NCI-H1105 (cell line): ENCODE data around the gene TP63.

ENCODE experiments used
- DNase-seq: peaks from one replicate; lab custom pipeline; 2025; lab: John Stamatoyannopoulos, UW

TP63 gene

GRCh38 chr3:189776149-189776824, 145.1 kb downstream of the TP63 start:
- DNase-seq = no peak

GRCh38 chr3:189778340-189778950, 147.3 kb downstream of the TP63 start:
- no peak for DNase-seq

GRCh38 chr3:189779166-189779565, 148.0 kb downstream of the TP63 start:
- DNase-seq = no peak

- DNase-seq = no peak
These were observed 149.5 kb downstream of the TP63 start for GRCh38 chr3:189780546-189781270.

- DNase-seq = no peak
These were observed 150.2 kb downstream of the TP63 start for GRCh38 chr3:189781415-189781814.

- no peak for DNase-seq
These were observed 155.4 kb downstream of the TP63 start for GRCh38 chr3:189786479-189787064.

- DNase-seq = no peak
These were observed 156.0 kb downstream of the TP63 start for GRCh38 chr3:189787191-189787590.

GRCh38 chr3:189787632-189788031, 156.4 kb downstream of the TP63 start:
- DNase-seq = no peak

- DNase-seq = no peak
These were observed 158.2 kb downstream of the TP63 start for GRCh38 chr3:189789432-189789831.

GRCh38 chr3:189790658-189791057, 159.5 kb downstream of the TP63 start:
- no peak for DNase-seq

GRCh38 chr3:189792046-189792929, 161.1 kb downstream of the TP63 start:
- no peak for DNase-seq

GRCh38 chr3:189794518-189794917, 163.3 kb downstream of the TP63 start:
- DNase-seq = no peak

GRCh38 chr3:189797103-189797750, 166.0 kb downstream of the TP63 start:
- DNase-seq = no peak

GRCh38 chr3:189799366-189799765, 168.2 kb downstream of the TP63 start:
- DNase-seq = no peak

- DNase-seq = no peak
These were observed 169.2 kb downstream of the TP63 start for GRCh38 chr3:189800436-189800835.

GRCh38 chr3:189803254-189803653, 172.1 kb downstream of the TP63 start:
- no peak for DNase-seq

GRCh38 chr3:189805375-189806067, 174.3 kb downstream of the TP63 start:
- no peak for DNase-seq

GRCh38 chr3:189806171-189806951, 175.2 kb downstream of the TP63 start:
- DNase-seq = no peak

GRCh38 chr3:189808246-189809007, 177.2 kb downstream of the TP63 start:
- no peak for DNase-seq
